ENCODE data around the gene WWOX. TPM values are rescaled to one million over a fixed set of nuclear protein-coding genes. Genes with fewer than 3 reads are reported as not detected.

Gene WWOX
- total RNA-seq, 4 donors from 2014 or later: 135 to 209 (median 159) TPM

DNA sequence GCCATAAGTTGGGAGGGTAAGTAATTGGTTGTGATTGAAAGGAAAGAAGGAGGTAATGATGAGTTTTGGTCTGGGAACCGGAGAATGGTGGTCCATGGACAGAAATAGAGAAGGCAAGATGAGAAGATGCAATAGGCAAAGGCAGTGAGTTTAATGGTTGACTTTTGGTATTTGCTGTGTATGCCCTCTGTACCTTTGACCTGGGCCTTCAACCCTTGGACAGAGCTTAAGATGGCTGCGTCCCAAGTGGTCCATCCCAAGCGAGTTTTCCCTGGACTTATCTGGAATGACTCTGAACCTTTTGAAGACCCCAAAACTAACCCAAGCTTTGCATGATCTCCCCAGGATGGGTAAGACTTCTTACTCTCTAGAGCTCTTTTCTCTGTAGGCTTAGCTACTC lies 836.6 kb downstream of the WWOX start:
- 93 to 99% methylated on average over 3 of the region's 3 CpGs for WGBS, 2 donors

DNA sequence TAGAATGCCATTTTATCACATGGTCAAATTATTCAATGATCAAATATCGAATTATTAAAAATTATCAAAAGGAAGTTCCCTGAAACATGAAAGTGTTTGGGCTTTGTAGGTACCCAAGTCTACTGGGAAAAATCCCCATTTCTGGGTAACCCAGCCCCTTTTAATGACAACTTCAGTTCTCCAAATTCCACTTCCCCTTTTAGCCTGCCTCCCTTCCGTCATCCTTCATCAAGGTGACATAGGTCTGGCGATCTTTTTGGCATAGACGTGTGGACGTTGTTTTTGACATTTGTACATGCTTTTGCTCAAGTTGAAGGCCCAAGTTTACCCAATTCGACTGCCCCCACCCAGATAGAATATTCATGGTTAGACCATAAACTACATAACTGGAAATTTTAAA lies 840.1 kb downstream of the WWOX start:
- Histone ChIP-seq H3K27me3 (no peaks in the 10 kb centered on the region), H3K4me1 (no peaks in the 10 kb centered on the region), H3K36me3 (no peaks in the 10 kb centered on the region), H3K27ac (no peak overlapping the region), H3K9me3 (no peaks in the 10 kb centered on the region), H3K4me3 (replicated peaks in 1 of 3) (no peak overlapping the region)
- intact Hi-C loops (cut with DNase I): no loop called here
- TF ChIP-seq, protein P1, sequence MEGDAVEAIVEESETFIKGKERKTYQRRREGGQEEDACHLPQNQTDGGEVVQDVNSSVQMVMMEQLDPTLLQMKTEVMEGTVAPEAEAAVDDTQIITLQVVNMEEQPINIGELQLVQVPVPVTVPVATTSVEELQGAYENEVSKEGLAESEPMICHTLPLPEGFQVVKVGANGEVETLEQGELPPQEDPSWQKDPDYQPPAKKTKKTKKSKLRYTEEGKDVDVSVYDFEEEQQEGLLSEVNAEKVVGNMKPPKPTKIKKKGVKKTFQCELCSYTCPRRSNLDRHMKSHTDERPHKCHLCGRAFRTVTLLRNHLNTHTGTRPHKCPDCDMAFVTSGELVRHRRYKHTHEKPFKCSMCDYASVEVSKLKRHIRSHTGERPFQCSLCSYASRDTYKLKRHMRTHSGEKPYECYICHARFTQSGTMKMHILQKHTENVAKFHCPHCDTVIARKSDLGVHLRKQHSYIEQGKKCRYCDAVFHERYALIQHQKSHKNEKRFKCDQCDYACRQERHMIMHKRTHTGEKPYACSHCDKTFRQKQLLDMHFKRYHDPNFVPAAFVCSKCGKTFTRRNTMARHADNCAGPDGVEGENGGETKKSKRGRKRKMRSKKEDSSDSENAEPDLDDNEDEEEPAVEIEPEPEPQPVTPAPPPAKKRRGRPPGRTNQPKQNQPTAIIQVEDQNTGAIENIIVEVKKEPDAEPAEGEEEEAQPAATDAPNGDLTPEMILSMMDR (IDR thresholded peaks at IDR 0.05): no peak
- TF ChIP-seq POLR2A (IDR thresholded peaks at IDR 0.05): no peak
- DNase-seq: no peak
- 71 to 92% methylated on average over 6 of the region's 6 CpGs for WGBS, 2 donors

More for the DNA sequence above, 836.6 kb downstream of the WWOX start:
- Histone ChIP-seq H3K36me3 (no peaks in the 10 kb centered on the region), H3K4me1 (peaks cover 15 to 20% of the 10 kb centered on the region in 2 donors), H3K4me3 (replicated peaks in 1 of 3) (no peak overlapping the region), H3K9me3 (no peaks in the 10 kb centered on the region), H3K27ac (no peak overlapping the region), H3K27me3 (no peaks in the 10 kb centered on the region)
- intact Hi-C loops (cut with DNase I): no loop called here
- TF ChIP-seq, protein P1 (IDR thresholded peaks at IDR 0.05): no peak
- TF ChIP-seq POLR2A (IDR thresholded peaks at IDR 0.05): no peak
- no peak for DNase-seq

DNA sequence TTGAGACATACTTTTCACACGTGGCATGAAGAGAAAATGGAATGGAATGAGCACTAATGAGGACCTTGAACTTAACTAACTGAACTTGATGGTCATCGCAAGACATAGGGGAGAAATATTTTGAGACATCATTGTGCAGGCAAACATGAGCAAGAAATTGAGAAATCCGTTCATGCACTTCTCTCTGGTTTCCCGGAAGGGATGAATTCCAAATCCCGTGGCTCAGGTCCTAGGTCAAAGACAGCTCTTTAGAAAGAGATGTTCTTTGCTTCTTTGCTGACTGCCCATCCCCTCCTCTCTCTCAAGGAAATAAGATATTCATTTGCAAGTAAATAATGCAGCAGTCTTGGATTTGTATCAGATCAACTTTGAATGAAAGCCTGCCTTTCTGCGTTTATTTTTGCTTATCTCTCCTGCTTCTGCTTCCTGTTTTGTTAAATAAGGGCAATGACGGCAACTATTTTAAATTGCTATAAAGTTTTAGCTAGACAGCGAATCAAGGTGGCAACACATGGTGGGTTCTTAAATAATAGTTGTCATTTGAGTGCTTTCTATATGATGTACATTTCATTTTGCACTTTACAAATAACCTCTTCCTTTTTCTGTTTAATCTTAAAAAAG lies 843.3 kb downstream of the WWOX start:
- WGBS, 2 donors: 76 to 82% methylated on average over 8 of the region's 8 CpGs
- Histone ChIP-seq H3K4me3 (replicated peaks in 1 of 3) (no peak overlapping the region), H3K27me3 (no peaks in the 10 kb centered on the region), H3K9me3 (no peaks in the 10 kb centered on the region), H3K4me1 (no peaks in the 10 kb centered on the region), H3K27ac (no peak overlapping the region), H3K36me3 (no peaks in the 10 kb centered on the region)
- intact Hi-C loops (cut with DNase I): no loop called here
- TF ChIP-seq, protein P1 (IDR thresholded peaks at IDR 0.05): no peak
- DNase-seq: no peak

DNA sequence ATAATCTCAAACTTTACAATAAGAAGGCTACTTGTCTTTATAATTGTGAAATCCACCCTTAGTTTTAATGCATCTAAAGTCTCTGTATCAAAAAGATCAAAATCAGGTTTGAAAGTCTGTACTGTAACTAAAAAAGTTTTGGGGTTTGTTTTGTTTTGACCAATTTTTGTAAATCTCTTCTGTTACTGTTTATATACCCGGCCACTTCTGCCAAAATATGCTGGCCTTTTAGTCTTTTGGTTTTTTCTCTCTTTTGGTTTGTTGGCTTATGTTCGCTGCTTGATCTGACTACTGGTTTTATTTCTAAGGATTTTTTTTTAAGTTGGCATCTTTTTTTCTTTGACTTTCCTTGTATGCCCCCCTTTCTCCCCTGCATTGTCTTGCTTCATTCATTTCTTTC lies 845.9 kb downstream of the WWOX start:
- TF ChIP-seq, protein P1 (IDR thresholded peaks at IDR 0.05): no peak
- no peak for TF ChIP-seq POLR2A (IDR thresholded peaks at IDR 0.05)
- no peaks in the 10 kb centered on the region for H3K4me1 ChIP-seq
- H3K36me3 ChIP-seq: no peaks in the 10 kb centered on the region
- 75 to 87% methylated on average over 2 of the region's 2 CpGs for WGBS, 2 donors
- H3K9me3 ChIP-seq: no peaks in the 10 kb centered on the region
- DNase-seq: no peak
- no peak overlapping the region for H3K4me3 ChIP-seq (replicated peaks in 1 of 3)
- intact Hi-C loops (cut with DNase I): no loop called here
- no peak overlapping the region for H3K27ac ChIP-seq
- H3K27me3 ChIP-seq: no peaks in the 10 kb centered on the region

DNA sequence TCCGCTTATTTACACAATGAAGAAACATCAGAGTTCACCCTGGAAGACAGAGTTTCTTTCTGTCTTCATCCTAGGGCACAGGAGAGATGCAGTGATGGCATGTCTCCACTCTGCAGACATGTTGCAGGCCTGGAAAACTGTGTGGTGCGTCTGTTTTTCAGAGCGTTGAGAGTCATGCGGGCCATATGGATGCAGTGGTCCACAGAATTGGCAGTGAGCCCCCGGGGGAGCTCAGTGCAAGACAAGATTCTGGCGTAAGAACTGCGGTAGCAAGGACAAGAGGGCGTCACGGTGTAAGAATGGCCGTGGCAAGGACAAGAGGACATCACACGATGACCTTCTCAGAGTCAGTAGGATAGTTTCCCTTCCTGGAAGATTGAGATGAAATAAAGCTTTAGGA lies 847.1 kb downstream of the WWOX start:
- no peaks in the 10 kb centered on the region for H3K36me3 ChIP-seq
- WGBS, 2 donors: 93% methylated on average over 11 of the region's 11 CpGs
- intact Hi-C loops (cut with DNase I): no loop called here
- no peak overlapping the region for H3K27ac ChIP-seq
- H3K4me1 ChIP-seq: no peaks in the 10 kb centered on the region
- H3K27me3 ChIP-seq: no peaks in the 10 kb centered on the region
- H3K4me3 ChIP-seq (replicated peaks in 1 of 3): no peak overlapping the region
- no peaks in the 10 kb centered on the region for H3K9me3 ChIP-seq
- no peak for TF ChIP-seq POLR2A (IDR thresholded peaks at IDR 0.05)
- TF ChIP-seq, protein P1 (IDR thresholded peaks at IDR 0.05): no peak
- no peak for DNase-seq

All from thyroid gland (tissue), 4 donors.